Stimulated activated CD4-positive, alpha-beta T cell treated with anti-CD3 and anti-CD28 coated beads, Interleukin-12 subunit alpha, Interleukin-12 subunit beta, amount 100 ng/mL, for 24 hours (primary cell): ENCODE measurements around the gene BAIAP2L1.
"Not testable (repeated sequence)": the region's sequence is repeated elsewhere in the genome, so short reads cannot be mapped to it uniquely, and the experiment has no call there.

Experiments used
- DNase-seq, 2 experiments: peaks; one replicate each; pipeline ENCODE4 v3.0.0-alpha.2; 2020; ENCODE audit warnings: low read depth in 2 of 2

BAIAP2L1 gene

DNA sequence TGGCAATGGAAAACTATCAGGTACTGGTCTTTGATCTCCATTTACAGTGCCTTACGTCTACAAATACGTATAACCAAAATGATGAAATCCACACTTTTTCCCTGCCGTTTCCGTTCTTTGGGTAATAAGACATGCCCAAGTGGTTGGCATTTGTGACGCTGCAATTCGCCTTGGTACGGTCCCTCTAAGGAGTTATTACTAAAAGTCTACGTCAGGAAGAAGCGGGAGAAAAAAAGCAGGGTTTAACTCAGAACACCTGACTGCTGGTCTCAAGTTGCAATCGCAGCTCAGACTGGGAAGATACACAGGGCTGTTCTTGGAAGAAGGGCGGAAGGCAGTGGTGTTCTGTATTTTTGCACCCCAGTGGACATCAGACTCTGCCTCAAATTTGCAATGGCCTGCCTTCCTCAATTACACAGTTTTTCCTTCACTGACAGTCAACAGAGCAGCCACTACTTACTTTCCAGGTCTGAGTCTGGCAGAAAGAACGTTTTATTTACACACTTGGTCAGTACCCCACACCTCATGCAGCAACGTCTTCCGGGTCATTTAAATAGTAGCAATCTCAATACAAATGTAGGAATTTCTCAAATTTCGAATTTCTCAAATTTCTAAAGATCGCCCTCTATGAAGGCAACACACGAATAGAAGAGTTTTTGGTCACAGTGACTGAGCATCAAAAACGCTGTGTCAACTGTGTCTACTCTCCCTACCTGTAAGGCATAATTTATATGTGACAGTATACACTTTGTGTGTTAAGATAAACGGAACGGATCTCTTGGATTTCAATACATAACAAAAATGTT is 2.1 kb downstream of the BAIAP2L1 start:
- no peak for DNase-seq

DNA sequence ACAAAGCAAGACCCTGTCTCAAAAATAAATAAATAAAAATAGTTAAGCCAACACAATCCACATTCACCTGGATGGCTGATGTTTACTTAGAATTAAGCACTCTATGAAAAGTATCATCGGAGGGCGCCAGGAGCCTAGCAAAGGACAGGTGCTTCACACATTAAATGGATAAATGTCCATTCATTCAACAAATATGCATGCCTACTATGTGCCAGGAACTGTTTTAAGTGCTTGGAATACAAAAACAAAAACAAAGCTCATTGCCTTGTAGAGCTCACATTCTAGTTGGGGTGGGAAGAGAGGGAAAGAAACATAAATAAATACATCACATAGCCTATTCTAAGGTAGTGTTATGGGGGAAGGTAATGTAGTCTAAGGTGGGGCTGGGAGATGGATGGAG is 4.1 kb downstream of the BAIAP2L1 start:
- no peak for DNase-seq

DNA sequence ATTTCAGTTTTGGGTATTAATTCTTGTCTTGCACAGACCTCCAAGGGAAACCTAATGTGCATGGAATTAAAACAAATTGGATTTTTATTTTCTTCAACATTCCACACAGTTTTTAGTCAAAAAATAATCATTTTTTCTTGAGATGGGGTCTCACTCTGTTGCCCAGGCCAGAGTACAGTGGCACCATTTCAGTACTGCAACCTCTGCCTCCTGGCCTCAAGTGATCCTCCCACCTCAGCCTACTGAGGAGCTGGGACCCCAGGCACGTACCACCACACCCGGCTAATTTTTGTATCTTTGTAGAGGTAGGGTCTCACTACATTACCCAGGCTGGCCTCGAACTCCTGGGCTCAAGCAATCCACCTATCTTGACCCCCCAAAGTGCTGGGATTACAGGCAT is 4.9 kb downstream of the BAIAP2L1 start:
- DNase-seq: no peak

DNA sequence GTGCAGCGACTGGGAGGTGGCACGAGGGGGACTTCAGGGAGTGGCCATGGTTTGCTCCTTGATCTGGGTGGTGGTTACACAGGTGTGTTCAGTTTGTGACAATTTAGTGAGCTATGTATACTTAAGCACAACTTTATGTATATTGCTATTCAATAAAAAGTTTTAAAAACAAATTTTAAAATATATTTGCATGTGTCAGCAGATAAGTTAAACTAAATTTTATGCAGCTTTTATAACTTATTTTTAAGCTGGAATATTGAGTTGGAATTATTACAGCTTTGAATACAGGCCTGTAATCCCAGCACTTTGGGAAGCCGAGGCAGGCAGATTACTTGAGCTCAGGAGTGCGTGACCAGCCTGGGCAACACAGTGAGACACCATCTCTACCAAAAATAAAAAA is 5.4 kb downstream of the BAIAP2L1 start:
- no peak for DNase-seq

DNA sequence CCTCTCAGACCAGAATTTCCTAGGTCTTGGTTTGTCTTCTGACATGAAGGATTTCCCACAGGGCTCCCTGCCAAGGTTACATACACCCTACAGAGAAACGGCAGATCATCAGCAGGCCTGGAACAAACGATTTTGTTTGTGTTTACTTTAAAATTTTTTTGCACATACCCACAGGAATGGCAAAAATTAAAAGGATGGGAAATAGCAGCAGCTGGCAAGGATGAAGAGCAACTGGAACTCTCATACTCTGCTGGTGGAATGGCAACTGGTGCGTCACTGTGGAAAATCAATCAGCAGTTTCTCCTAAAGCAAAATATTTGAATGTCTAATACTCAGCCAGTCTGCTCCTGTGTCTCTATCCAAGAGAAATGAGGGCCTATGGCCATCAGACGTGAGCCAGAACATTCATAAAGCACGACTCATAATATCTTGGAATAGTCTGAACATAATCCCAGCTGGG is 6.5 kb downstream of the BAIAP2L1 start:
- DNase-seq: no peak

DNA sequence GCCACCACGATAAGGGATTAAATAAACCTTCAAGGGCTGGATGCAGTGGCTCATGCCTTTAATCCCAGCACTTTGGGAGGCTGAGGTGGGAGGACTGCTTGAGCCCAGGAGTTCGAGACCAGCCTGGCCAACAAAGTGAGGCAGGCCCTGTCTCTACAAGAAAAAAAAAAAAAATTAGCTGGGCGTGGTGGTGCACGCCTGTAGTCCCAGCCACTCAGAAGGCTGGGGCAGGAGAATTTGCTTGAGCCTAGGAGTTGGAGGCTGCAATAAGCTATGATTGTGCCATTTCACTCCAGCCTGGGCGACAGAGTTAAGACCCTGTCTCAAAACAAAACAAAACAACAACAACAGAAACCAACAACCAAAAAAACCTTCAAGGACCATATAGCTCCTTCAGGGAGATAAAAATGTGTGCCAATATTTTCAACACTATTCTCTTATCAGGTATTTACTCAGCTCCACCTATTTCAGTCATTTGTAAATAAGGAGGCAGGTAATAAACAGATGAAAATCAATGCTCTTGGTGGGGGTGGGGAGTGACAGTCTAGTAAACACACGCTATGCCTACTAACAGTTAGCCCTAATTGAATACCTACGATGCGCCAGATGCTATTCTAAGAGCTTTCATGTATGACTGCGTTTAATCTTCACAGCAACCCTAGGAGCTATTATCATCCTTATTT is 13.2 kb downstream of the BAIAP2L1 start:
- no peak for DNase-seq

DNA sequence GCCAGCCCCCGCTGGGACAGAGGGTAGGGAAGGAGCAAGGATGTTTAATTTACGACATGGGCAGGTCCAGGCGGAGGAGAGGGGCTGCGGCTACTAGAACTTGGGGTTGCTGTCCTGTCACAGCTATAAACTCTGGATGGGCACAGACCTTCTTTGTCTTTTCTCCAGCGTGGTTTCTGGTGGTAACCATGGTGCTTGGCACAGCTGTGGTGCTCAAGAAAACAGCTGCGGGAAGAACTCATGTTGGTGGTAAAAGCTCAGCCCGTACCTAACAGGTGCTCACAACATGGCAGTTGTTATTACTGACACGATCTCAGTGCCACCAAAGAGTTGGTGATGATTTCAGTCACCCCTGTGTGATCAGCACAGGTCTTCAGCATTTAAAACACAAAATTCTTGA is 13.8 kb downstream of the BAIAP2L1 start:
- DNase-seq: no peak

DNA sequence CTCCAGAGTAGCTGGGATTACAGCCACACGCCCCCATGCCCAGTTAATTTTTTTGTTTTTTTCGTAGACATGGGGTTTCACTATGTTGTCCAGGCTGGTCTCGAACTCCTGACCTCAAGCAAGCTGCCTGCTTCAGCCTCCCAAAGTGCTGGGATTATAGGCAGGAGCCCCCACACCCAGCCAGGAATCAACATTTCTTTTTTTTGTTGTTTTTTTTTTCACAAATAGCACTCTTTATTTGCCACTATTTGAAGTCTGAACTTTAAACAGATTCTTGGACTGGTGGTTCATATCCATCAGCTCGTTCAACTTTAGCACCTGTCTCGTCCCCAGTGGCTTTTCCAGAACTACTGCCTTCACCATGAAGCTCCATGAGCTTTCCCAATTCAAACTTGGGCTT is 15.4 kb downstream of the BAIAP2L1 start:
- not testable (repeated sequence) for DNase-seq

DNA sequence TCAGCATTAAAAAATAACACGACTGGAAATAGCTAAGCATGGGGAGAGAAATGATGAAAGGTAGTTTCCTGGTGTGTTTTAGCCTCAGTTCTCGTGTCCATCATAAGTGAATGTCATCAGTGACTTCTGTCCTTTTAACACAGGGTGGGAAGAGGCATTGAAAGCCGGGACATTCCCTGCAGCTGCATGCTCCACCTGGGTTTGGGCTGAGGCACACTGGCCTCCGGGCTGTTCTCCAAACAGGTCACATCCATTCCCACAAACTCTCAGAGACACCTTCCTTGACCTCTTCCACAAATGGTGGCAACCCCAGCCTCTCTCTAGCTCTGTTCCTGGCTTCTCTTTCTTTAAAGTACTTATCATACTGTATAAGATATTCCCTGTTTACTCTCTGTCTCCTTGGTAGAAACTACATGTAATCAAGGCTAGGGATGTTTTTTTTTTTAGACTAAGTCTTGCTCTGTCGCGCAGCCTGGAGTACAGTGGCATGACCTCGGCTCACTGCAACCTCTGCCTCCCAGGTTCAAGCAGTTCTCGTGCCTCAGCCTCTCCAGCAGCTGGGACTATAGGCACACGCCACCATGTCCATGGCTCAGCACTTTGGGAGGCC is 22.6 kb downstream of the BAIAP2L1 start:
- DNase-seq: no peak

DNA sequence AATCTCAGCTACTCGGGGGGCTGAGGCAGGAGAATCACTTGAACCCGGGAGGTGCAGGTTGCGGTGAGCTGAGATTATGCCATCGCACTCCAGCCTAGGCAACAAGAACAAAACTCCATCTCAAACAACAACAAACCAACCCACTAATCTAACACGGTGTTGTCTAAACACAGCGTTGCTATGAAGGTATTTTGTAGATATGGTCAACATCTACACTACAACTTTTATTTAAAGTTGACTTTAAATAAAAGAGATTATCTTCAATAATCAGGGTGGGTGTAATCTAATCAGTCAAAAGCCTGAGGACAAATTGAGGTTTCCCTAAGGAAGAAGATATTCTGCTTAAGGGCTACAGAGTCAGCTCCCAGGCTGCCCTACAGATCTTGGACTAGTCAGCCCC is 24.2 kb downstream of the BAIAP2L1 start:
- DNase-seq: no peak

DNA sequence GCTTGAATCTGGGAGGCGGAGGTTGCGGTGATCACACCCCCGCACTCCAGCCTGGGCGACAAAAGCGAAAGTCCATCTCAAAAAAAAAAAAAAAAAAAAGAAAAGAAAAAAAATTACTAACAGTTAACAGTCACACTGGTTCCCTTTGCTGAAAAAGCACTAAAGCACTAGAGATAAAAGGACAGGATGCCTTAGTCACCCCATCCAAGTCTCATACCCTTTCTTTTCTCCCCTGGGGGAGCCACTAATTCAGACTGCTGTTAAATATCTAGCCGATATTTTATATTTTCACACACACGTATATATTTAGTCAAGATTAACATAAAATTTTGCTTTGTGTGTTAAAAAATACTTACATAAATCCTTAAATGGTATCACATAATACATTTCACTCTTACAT is 25.2 kb downstream of the BAIAP2L1 start:
- DNase-seq: no peak

DNA sequence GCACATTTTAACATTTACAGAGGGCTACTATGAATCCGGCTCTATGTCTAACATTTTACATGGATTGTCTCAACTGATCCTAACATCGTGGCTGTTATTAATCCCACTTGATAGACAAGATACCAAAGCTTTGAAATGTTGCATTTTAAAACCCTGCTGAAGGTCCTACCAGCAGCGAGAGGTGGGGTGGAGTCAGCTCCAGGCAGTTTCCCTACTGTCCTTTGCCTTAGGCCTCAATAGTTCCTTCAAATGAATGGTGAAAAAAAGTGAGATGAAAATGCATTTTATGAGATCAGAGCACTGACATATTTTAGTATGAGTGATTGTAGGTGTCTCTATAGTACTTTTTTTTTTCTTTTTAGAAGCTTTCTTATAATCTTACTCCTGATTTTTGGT is 26.6 kb downstream of the BAIAP2L1 start:
- no peak for DNase-seq

DNA sequence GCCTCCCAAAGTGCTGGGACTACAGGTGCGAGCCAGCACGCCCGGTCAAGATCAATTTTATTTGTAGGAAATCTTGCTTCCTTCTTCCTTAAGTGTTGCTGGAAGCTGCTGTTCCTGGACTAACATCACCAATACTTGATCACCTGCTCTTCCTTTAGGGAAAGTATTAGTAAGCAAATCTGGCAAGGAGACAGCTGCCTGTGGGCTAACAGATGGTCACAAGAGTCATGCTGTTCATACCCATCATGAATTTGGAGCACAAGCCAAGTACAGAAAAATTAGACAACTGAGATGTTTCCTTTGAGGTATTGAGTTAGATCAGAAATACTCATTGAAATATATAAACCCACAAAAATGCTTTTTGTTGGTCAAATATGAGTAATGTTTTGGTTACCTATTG is 27.9 kb downstream of the BAIAP2L1 start:
- DNase-seq: no peak

DNA sequence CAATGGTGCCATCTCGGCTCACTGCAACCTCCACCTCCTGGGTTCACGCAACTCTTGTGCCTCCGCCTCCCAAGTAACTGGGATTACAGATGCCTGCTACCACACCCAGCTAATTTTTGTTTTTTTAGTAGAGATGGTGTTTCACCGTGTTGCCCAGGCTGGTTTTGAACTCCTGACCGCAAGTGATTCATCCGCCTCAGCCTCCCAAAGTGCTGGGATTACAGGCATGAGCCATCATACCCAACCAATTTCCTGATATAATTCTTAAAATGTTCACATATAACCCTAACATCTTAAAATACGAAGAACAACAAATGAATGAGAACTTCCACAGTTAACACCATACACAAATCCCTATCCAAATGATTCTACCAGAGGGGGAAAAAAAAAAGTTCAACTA is 31.2 kb downstream of the BAIAP2L1 start:
- DNase-seq: no peak

DNA sequence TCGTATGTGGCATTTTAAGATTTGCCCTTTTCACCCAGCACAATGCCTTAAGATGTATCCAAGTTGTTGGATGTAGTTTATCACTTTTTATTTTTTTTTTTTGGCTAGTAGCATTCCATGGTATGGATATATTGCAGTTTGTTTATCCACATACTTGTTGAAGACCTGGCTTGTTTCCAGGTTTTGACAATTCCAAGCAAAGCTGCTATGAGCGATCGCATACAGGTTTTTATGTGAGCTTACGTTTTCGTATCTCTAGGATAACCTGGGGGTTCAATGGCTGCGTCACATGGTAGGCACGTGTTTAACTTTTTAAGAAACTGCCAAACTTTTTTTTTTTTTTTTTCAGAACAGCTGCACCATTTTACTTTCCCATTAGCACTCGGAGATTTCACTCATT is 32.2 kb downstream of the BAIAP2L1 start:
- DNase-seq: no peak

DNA sequence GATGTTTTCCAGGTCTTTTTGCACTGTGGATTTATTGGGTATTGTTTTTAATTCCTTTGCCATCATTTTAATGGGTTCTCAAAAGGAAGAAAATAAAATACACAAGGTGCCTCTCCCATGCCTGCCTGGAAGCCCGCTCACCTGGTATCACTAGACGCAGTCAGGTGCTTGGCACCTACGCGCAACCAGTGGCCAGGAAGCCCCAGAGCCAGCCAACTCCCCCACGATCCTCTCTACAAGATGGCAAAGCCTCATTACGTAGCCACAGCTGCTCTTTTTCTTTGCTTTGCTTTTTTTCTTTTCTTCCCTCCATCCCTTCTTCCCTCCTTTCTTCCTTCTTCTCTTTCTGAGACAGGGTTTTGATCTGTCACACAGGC is 34.3 kb downstream of the BAIAP2L1 start:
- DNase-seq: no peak

DNA sequence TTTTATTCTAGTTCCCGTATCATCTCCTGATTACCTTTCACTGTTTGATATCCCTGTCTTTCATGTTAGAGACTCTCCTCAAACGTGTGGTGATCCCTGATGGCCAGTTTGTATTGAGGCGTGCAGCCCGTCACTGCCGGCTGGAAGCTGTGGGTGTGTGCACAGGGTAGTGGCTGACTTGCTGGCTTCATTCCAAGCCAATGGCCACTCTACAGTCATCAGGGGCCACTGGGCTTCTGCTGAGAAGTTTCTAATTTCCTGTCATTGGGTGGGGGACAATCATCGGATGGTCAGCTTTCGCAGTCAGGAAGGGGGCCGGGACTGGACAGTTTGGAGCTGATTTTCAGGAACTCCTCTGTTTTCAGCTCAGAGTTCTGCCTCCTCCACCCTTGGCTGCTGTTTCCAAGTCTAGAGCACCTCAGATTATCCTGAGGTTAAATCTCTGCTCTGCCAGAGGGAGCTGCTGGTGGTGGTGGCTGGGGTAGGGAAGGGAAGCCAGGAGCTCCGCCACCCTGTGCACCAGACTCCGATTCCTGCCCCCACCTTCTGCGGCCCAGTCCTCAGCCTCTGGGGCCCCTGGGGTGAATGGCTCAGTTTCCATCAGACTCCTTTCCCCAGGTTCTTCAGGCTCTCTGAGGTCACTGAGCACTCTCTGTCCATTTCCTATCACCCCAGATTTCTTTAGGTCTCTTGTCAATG is 34.9 kb downstream of the BAIAP2L1 start:
- DNase-seq: no peak

DNA sequence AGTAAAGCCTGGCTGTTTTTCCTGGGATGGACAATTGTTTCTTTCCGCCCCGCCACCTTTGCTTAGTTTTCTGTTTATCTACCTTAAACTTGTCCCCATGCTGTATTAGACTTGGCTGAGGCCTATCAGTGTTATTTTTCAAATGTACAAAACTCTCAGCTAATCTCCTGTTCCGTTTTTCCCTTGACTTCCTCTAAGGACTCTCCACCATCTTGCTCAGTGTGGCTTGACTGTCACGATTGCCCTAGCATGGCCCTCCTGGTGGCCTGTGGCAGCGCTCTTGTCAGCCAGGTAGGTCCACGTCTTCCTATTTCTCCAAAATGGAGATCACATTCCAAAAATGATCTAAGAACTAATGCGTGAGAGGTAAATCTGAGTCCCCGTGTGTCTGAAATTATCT is 36.7 kb downstream of the BAIAP2L1 start:
- DNase-seq: no peak

DNA sequence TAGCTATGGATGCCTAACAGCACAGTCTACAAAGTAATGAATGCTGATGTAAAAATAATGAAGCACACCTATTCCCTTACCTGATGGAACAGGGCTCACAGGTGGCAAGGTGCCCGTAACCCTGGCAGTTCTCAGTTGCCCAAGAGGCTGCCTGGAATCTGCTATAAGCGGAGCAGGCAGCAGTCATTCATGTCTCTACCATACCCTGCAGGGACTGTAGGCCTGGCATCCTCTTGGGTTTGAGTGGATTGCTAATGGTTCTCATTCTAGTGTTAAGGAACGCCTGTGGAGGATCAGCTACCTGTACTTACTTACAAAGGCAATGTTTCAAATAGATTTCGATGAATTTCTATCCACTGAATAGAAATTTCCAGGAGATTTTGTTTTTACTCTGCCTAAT is 38.4 kb downstream of the BAIAP2L1 start:
- DNase-seq: no peak

DNA sequence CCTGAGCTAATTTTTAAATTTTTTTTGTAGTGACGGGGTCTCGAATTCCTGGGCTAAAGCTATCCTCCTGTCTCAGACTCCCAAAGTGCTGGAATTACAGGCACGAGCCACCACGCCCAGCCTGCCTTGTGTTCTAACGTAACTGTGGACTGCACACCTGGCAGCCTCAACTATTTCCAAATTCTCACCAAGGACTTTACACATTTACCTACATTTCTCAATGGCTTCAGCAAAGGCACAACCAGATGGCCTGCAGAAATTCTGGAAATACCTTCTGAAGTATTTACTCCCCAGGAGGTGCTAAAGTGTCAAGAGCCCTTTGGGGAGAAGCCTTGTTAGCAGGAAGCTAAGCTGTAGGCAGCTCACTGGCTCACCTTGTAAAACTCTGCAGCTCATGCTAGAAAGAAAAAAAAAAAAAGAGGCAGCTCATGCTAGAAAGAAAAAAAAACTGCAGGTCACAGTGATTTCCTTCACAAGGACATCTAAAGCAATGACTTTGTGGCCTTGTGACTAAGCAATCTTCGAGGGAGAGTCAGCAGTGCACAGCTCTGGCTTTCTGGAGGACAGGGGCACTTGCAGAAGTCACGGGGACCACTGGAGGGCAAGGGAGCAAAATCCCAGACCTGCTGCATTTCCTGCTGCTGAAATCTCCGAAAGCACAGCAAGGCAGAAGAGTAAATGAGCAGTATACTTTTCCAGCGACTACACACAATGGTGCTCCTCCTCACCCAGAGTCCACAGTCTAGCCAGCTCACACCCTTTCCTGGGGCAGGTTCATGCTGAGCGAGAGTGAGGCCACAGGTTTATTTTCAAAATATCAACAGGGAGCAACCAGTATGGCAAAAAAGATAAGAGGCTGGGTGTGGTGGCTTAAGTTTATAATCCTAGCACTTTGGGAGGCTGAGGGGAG is 40.4 kb downstream of the BAIAP2L1 start:
- DNase-seq: no peak

DNA sequence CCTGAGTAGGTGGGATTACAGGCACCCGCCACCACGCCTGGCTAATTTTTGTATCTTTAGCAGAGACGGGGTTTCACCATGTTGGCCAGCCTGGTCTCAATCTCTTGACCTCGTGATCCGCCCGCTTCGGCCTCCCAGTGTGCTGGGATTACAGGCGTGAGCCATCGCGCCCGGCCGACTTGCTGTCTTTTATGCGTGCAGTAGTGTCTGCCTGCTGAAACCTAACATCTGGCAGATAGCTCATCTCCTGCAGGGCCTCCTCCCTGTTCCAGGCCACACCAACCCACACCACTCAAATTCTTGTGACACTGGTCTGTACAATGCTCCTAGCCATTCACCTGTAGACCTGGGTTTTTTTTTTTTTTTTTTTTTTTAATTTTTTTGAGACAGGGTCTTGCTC is 41.5 kb downstream of the BAIAP2L1 start:
- no peak for DNase-seq
